ENCODE data around the gene MEIS1.

DNA sequence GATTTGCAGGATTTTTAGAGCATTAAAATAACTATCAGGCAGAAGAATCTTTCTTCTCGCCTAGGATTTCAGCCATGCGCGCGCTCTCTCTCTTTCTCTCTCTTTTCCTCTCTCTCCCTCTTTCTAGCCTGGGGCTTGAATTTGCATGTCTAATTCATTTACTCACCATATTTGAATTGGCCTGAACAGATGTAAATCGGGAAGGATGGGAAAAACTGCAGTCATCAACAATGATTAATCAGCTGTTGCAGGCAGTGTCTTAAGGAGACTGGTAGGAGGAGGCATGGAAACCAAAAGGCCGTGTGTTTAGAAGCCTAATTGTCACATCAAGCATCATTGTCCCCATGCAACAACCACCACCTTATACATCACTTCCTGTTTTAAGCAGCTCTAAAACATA is 137.0 kb downstream of the MEIS1 start:
- TF ChIP-seq, protein P1, sequence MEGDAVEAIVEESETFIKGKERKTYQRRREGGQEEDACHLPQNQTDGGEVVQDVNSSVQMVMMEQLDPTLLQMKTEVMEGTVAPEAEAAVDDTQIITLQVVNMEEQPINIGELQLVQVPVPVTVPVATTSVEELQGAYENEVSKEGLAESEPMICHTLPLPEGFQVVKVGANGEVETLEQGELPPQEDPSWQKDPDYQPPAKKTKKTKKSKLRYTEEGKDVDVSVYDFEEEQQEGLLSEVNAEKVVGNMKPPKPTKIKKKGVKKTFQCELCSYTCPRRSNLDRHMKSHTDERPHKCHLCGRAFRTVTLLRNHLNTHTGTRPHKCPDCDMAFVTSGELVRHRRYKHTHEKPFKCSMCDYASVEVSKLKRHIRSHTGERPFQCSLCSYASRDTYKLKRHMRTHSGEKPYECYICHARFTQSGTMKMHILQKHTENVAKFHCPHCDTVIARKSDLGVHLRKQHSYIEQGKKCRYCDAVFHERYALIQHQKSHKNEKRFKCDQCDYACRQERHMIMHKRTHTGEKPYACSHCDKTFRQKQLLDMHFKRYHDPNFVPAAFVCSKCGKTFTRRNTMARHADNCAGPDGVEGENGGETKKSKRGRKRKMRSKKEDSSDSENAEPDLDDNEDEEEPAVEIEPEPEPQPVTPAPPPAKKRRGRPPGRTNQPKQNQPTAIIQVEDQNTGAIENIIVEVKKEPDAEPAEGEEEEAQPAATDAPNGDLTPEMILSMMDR (IDR thresholded peaks at IDR 0.05) = no peak
- no peak for TF ChIP-seq POLR2A (IDR thresholded peaks at IDR 0.05)

All from lower leg skin (tissue), 3 donors.